Measurements from ENCODE around the gene SLC13A4.
A peak's percentile ranks its signal among the peaks of the same experiment; 100 is the strongest.
"Not testable (repeated sequence)": the region's sequence is repeated elsewhere in the genome, so short reads cannot be mapped to it uniquely, and the experiment has no call there.

Gene SLC13A4

GRCh38 chr7:135661311-135662122, 66.5 kb downstream of the SLC13A4 start:
- DNase-seq, result no peak

GRCh38 chr7:135659159-135659846, 68.7 kb downstream of the SLC13A4 start:
- DNase-seq, result peak; percentile 72

- DNase-seq, result no peak
Measured at GRCh38 chr7:135658564-135658963, 69.4 kb downstream of the SLC13A4 start.

GRCh38 chr7:135653340-135654080, 74.5 kb downstream of the SLC13A4 start:
- no peak for DNase-seq

GRCh38 chr7:135650831-135651573, 77.0 kb downstream of the SLC13A4 start:
- no peak for DNase-seq

GRCh38 chr7:135648235-135648634, 79.8 kb downstream of the SLC13A4 start:
- no peak for DNase-seq

- no peak for DNase-seq
Measured at GRCh38 chr7:135647755-135648154, 80.2 kb downstream of the SLC13A4 start.

GRCh38 chr7:135645296-135645904, 82.6 kb downstream of the SLC13A4 start:
- peak; percentile 52 for DNase-seq

GRCh38 chr7:135644729-135645128, 83.3 kb downstream of the SLC13A4 start:
- DNase-seq, result no peak

- DNase-seq, result no peak
Measured at GRCh38 chr7:135644154-135644553, 83.8 kb downstream of the SLC13A4 start.

- DNase-seq, result not testable (repeated sequence)
Measured at GRCh38 chr7:135639690-135640089, 88.3 kb downstream of the SLC13A4 start.

GRCh38 chr7:135634191-135634878, 93.7 kb downstream of the SLC13A4 start:
- no peak for DNase-seq

All from kidney glomerular epithelial cell (primary cell).